ENCODE measurements around the gene CACNA2D2.

Gene CACNA2D2

DNA sequence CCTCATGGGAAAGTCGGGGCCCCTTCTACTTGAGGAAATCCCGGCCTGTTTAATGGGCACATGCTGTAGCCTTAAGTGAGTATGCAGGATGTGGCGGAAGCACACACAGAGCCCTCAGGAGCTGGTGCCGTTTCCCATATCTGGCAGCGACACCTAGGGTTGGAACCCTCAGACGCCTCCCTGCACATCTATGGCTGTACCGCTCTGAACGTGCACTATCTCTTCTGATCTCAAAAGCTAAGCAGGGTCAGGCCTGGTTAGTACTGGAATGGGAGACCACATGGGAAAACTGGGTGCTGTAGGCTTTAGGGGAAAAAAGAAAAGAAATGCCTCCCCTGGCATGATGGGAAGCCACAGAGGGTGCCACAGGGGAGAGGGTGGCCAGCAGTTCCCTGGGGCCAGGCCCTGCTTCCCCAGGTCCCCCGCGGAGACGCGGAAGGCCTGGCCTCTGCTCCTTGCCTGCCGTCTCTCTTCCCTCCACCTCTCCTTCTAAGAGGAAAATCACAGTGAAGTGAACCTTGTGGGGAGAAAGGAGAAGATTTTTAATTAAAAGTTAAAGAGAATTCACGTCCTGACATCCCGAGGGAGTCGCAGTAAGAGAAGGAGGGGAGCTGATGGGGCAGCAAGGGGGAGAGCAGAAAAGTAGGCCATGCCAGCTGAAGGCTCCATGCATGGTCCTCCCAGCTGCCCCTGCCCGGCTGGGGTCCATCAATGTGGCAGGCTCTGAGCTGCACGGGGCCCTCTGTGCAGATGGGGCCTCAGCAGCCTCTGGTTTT lies 83.7 kb downstream of the CACNA2D2 start:
- no peak for DNase-seq

DNA sequence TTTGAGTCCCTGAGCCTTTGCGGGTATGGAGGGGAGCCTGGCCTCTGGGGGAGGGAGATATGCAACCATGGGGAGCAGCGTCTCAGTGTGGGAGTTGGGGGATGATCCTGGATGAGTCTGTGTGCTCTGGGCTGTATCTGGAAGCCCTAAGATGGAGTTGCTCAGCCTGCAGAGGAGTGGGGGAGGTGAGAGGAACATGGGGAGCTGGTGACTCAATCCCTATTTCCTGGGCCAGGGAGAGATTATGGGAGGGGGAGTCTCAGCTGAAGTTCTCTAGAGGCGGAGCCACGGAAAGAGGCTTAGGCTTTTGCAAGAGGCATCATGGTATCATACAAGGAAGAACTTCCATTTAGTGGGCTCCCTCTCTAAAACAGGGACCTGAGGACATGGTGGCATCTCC lies 84.6 kb downstream of the CACNA2D2 start:
- no peak for DNase-seq

DNA sequence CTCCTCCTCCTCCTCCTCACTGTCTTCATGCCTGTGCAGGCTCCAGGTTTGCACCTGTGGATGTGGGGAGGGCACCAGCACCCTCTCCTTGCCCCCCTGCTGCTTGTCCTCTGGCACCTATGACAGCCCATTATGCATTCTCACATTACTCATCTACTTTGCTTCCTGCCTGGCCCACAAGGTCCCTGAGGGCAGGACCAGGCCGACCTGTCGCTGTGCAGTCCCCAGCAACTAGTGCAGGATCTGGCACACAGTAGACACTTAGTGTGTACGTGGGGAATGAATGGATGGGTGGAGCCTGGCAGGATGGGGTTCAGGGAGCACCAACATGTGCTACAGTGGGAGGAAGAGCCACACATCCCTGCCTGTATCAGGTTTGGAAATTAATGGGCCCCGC lies 85.8 kb downstream of the CACNA2D2 start:
- DNase-seq, result no peak

DNA sequence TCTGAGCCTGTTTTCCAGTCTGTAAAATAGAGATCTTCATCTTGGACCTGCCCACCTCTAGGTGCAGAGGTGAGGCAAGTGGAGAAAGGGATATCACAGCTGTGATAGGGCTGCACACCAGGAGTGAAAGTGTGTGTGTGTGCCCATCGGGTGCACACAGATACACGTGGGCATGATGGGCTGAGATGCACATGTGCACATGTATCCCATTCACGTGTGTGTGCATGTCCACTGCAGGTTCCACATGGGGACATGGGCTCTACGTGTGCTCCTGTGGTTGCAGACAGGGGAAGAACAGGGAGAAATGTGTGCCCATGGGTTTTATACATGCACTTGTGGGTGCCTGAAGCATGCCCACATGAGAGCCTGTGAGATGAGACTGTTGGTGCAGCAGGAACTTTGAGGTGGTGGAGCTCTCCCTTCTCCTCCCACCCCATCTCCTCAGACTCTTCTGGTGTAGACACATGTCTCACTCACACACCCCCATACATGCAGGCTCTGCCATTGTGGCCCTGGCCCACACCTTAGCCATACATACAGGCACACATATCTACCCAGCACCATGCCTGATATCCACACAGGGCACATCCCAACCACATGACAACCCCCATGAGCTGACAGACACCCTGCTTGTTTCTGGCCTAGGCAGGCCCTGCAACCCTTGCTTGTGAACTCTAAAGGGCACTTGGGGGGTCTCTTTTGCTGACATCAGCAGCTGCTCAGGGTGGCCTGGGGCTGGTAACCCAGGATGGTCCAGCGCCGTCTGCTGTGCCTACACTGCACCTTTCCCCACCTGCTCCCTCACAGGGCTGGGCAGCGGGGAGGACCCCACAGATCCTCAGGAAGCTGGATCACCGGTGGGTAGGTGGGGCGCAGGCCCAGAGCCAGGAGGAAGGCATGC lies 86.4 kb downstream of the CACNA2D2 start:
- DNase-seq, result no peak

DNA sequence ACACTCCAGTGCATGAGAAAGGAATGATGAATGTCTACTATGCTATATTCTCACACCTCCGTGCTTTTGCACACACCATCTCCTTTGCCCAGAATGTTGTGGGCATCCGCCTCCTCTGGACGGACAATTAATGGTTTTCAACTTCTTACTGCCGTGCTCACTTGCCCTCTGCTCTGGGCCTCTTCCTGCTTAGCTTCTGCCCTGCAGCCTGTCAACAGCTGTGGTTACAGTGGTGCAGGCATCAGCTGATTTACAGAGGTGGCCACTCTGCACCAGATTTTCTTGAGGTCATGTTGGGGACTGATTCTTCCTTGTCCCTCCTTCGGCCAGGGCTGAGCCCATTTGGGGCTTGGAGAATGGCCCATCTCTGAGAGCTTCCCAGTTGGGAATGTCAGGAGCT lies 87.6 kb downstream of the CACNA2D2 start:
- no peak for DNase-seq

DNA sequence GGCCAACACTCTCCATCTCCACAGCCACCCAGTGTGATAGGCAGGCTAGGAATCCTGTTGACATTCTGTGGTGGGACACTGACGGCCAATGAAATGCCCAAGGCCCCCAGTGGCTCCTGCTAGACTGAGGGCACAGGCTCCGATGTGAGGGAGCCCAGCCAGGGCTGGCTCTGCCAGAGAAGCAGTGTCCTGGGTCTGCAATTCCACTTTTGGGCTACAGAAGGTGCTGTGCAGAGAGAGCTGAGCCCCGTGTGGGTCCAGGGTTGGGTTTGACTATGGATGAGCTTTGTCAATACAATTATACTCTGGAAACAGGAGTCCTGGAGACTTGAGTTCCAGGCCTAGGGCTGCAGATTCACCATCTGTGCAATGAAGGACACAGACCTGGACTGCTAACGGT lies 88.4 kb downstream of the CACNA2D2 start:
- DNase-seq, result no peak

DNA sequence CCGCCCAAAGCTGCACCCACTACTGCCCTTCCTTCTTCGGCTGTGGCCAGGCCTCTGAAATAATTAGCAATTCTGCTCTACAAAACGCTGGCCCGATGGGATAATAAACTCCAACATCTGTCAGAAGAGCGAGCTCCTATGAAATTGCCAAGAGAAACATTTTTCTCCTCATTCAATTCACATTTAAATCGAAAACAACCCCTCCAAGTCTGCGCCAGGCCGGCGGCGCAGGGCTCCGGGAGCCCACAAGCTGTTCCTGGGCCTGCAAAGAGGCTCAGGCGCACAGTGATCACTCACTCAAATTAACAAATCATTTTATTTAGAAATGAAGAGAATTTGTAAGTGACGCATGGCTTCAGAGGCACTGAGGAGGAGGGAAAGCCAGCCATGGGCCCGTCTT lies 88.8 kb downstream of the CACNA2D2 start:
- no peak for DNase-seq

DNA sequence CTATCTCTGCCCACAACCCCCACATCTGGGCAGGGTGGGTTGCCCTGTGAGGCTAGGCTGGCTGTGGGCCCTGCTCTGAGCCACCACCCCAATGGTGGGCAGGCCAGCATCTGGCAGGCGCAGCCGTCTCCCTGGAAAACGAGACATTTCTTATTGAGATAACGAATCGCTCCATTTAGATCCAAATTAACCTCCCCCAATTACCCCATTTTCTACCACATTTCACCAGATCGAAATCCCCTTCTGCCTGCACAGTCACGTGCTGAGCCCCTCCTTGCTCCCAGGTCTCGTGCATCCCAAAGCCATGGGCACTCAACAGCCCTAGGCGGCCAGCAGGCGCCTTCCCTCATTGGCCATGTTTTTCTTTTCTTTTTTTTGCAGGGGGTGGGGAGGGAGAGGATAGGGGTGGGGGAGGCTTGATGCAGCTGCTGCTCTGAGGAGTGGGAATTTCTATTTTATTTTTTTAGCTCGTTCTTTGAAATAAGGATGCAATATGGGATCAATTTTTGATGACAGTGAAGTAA lies 91.1 kb downstream of the CACNA2D2 start:
- no peak for DNase-seq

DNA sequence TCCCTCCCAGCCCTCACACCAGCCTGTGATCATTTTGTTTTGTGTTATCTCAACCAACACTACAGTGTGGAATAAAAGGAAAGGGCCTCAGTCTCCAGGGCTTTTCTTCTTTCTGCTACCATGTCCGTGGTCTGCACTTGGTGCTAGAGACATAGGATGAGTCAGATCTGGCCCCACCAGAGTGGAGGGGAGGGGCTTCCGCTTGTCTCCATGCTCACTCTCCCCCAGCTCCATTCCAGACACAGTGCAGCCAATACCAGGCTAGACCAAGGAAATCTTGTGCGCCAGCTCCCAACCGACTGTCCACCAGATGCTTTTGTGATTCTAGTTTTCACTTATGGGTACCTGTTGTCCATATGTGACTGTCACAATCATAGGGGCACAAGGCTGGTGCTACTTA lies 92.2 kb downstream of the CACNA2D2 start:
- DNase-seq, result no peak

DNA sequence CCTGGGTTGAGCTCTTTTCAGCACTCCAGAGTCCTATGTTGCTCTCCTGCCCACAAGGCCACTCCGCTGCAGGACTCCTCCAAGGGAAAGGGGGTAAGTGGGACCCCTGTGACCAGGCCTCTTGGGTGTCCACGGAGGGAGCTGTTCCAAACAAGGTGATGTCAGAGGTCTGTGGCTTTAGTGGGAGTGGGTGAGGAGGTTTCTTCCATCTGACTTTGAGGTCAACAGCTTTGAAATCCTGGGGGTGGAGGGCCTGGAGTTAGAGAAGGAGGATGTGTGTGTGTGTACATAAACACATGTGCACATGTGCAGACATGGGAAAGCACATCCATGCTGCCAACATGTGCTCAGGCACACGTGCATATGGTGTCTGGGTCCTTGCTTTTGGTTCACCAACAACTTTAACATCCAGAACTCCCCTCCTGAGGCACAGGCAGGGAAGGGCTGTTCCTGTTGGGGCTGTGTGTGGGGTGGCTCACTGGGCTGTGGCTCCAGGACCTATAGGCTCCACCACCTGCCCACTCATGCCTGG lies 92.8 kb downstream of the CACNA2D2 start:
- no peak for DNase-seq

DNA sequence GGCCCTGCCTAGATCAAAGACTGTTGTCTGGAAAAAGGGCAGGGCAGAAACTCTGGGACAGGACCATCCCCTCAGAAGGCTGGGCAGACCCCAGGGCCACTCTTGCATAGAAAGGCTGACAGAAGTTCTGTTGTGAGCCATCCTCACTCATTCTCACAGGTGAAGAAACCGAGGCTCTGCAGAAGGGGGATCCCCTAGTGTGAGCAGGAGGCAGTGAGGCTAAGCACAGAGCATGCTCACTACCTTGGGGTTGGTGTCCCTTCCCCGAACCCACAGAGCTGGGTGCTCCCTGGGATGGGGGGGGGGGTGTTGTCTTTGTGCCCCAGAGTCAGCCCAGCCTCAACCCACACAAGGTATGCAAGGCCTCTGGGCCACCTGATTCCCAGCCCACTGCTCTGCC lies 93.2 kb downstream of the CACNA2D2 start:
- DNase-seq, result no peak

DNA sequence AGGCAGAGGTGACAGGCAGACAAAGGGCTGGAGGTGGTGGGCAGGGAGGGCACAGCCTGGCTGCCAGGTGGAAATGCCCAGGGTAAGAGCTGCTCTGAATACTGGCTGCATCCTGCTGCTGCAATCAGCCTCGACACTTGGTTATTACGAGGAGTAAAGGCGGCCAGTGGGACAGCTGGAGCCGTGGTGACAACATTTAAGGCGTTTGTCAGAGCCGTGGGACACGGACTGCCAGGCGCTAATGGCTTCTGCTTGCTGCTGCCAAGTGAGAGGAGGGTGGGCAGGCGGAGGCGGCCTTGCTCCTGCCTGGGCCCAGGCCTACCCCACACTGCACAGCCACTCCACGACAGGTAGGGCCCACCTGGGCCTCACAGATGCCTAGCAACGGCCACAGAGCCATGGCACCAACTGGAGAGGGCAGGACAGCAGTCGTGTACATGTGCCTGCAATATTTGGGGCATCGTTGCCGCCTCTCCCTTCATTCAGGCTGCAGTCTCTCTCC lies 94.9 kb downstream of the CACNA2D2 start:
- DNase-seq, result no peak

DNA sequence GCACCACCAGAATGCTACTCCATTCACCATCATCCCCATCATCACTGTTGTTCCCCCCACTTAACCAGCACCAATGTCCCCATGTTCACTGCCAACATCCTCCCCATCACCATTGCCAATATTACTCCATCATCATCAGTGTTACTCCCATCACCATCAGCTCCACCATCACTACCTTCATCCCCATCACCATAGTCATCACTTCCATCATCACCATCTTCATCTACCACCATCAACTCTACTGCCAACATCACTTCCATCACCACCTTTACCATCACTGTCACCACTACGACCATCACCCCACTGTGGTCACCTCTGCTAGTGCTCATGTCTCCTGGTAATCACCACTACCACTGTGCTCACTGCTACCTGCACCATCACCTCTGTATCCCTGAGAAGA lies 96.9 kb downstream of the CACNA2D2 start:
- DNase-seq, result no peak

DNA sequence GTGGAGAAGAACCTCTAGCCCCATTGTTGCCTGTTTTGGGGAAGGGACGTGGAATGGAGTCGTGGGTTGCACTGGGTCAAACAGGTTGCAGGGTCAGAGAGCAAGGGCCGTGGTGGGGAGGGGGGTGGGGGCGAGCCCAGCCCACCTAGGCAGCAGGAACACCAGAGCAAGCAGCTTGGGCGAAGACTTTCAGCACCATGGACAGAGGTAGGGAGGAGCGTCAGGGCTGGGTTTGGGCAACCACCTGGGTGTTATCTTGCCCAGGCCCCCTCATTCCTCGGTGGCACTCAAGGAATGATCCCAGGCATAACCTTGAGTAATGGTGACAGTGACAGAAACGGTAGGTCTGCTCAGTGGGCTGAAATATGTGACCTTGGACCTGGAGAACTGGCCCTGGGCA lies 98.2 kb downstream of the CACNA2D2 start:
- DNase-seq, result peak; percentile 63

DNA sequence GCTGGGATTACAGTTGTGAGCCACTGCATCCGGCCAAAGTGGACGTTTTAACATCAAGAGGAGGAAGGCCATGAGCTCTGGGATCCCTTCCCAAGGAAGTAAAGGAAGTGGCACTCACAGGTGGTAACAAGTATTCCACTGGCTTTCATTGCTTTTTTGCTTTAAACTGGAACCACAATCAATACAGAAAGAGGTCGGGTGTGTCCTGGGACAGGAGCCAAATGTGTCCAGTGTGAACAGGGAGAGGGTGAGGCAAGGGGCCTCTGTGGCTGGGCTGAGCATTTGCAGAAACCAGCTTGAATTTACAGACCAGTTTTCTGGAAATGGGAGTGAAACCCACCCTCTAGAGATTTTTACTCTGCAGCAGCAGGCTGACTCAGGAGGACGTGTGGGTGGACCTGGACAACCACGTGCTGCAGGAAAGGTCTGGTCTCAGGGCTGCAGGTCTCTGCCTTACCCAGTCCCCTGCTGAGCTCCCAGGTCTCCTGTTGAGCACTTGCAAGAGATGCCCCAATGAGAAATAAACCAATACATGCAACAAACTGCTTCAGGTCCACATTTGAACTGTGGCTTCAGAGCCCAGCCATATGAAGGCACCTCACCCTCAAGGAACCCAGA lies 101.3 kb downstream of the CACNA2D2 start:
- no peak for DNase-seq

DNA sequence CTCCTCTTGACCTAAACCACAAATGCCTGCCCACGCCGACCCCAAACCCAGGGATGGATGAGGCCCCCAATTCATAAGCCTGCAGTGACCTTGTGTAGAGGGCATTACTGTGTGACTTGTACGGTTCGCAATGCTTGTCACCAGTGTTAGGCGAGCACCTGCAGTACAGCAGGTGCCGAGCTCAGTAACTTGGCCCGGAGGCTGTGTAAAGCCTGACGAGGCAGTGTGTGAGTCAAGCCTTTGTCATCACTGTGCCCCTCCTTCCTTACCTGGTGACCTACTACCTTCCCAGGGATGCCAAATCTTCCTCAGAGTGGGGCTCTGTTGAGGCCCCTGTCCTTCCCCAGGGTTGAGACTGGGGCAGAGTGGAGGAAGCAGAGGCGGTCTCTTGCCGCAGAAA lies 106.9 kb downstream of the CACNA2D2 start:
- no peak for DNase-seq

DNA sequence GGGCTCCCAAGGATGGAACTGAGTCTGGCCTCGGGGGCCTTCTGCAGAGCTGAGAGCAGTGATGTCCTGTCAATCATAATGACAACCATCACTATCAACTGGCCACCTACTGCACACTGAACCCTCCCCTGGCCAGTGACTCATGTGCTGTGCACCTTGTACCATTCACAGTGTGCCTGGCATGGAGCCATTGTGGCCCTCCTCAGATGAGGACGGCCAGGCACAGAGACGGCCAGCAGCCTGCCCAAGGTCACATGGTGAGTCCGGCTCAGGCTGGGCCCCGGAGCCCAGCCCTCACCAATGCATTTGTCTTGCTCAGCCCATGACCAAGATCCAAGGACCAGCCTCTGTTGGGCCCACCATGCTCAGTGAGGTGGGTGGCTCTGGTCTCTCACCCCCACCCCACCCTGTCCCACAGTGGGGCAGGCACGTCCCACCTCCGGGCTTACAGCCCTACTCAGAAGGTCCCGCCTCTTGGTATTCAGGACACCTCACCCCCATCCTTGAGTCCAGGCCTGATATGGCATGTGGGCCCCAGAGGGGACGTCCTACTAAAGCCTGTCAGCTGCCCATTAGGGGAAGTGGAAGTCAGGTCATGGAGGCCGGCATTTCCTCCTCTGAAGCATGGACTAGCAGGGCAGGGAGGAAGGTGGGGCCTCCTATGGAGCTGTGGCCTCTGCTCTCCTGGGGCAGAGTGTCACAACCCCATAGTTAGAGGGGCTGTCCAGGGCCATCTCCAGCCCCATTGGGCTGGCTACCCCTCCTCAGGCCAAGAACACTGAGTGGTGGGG lies 108.2 kb downstream of the CACNA2D2 start:
- no peak for DNase-seq

DNA sequence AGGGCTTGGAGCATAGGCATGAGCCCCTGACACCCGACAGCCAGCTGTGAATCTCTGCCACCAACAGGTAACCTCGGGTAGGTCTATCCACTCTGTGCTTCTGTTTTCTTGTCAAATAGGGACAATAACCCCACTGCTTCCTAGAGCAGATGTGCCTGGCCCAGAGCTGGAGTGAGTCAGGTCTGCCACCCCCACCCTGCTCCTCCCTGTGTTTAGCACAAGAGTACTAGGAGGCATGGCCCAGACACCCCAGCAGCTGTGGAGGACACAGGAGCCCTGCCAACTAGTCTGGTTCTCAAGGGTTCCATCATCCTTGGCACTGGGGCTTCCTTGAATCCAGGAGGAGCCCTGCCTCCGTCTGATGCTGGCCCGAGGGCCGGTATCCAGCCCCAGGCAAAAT lies 110.4 kb downstream of the CACNA2D2 start:
- DNase-seq, result no peak

DNA sequence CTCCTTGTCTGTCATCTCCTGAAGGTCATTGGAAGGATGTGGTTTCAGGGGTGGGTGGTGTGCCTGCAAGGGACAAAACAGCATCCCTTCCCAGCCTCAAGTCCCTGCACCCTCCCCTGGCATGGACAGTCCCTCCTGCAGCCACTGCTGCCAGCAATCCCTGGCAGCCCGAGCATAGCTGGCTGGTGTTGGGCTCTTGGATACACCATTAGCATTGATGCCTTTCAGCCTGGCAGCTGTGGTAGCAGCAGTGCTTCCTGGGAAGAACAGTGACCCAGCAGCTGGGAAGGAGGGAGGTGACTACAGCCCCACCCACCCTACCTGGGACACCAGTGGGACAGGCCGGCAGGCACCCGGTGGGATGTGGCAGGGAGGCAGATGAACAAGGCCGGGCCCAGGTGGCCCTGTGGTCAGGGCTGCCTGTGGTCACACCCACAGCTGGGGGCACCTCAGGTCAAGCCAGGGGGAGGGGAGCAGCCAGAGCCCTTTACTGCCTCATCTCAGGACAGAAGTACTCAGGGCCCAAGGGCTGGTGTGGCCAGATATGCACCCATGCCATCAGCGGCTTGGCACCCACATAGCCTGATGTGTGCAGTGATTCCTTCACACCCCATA lies 111.2 kb downstream of the CACNA2D2 start:
- no peak for DNase-seq

DNA sequence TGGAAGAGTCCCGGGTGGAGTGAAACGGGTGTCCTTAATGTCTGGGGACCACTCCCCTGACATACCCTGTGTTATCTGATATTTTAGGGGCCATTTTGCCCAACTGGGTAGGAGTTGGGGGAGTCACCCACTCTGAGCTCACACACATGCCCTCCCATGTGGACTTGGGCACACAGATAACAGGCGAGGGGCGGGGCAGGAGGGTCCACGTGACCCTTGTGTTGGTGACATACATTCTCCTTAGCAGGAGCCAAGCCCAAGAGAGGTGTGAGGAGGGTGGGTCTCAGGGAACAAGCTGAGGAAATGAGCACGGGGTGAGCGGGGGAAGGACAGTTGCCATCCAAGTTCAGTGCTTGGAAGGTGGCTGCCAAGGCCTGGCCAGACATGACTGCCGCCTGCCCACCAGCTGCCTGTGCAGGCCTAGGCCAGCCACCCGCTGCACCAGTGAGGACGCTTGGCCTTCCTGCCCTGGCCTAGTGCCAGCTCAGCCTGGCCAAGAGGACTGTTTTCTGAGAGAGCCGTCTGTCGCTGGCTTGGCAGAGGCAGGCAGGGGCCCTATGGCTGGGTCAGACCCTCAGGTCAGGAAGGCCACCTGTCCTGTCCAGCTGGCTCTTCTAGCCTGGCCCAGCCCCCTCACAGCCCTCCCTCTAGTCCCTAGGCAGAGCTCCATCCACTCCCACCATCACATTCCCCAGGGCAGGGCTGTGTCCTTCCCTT lies 112.8 kb downstream of the CACNA2D2 start:
- DNase-seq, result peak; percentile 69

DNA sequence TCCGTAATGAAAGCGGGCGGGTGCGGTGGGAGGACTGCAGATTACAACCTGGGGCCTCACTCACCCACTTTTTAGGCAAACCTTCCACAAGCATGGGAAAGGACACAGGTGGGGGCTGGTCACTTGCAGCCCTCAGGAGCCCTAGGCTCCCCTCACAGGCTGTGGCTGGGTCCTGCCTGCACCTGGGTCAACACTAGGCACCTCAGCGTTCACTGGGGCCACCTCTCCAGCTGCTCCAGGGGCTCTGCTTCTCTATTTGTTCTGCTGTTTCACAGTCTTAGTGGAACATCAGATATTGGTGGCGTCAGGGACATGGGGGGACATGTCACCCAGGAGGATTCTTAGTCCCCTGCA lies 114.0 kb downstream of the CACNA2D2 start:
- DNase-seq, result no peak

Data from right forelimb (tissue), 1 donor.